ENCODE results near the gene LBP. TPM values are rescaled to one million over a fixed set of nuclear protein-coding genes. Genes with fewer than 3 reads are reported as not detected.
A peak's percentile ranks its signal among the peaks of the same experiment; 100 is the strongest.

LBP gene, protein sequence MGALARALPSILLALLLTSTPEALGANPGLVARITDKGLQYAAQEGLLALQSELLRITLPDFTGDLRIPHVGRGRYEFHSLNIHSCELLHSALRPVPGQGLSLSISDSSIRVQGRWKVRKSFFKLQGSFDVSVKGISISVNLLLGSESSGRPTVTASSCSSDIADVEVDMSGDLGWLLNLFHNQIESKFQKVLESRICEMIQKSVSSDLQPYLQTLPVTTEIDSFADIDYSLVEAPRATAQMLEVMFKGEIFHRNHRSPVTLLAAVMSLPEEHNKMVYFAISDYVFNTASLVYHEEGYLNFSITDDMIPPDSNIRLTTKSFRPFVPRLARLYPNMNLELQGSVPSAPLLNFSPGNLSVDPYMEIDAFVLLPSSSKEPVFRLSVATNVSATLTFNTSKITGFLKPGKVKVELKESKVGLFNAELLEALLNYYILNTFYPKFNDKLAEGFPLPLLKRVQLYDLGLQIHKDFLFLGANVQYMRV
- 0.12 TPM in 1 of 2 replicates, not detected in the other for total RNA-seq

GRCh38 chr20:38346247-38346651 lies at the start of gene LBP:
Gene LBP (plus strand): TSS chr20:38346482. CDS start chr20:38346517, 35 bp downstream.

DNA sequence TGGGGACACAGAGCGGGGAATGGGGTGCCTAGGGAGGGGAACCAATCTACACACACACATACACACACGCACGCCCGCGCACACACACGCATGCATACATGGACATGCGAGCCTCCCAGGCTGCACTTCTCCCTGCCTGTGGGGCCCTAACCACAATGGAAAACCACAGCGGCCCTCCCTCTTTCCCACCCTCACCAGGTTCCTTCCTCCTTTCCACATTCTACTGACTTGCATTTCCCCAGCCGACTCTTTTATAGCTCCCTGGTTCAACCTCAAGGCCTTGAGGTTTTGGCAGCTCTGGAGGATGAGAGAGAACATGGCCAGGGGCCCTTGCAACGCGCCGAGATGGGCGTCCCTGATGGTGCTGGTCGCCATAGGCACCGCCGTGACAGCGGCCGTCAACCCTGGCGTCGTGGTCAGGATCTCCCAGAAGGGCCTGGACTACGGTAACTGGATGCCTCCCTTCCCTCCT lies 42.3 kb upstream of the LBP start, which contains the start of gene BPI:
Gene BPI, plus strand, starts transcription at position 249 of the 472 bp plus-strand sequence. Its CDS starts 68 bp downstream, at position 317.

Small RNA genes lying within 50 kb of the gene (small RNA-seq; reads per million reads assigned to genes)
- gene RF00056 (not detected), gene SNORA71B (855 reads per million, percentile 99 among the genes with 10 or more reads in this experiment)

Other genes starting within 250 kb of the LBP start
- 24.3 and 26.8 TPM in 2 replicates for gene TGM2, start 181.2 kb upstream of the LBP start, total RNA-seq
- 0.24 and 0.32 TPM in 2 replicates for gene KIAA1755, start 85.7 kb upstream of the LBP start, total RNA-seq
- gene BPI, start 42.3 kb upstream of the LBP start, total RNA-seq, result not detected in 2 replicates
- gene SNHG17, start 88.8 kb downstream of the LBP start, total RNA-seq, result 9.1 and 13.4 TPM in 2 replicates
- gene RALGAPB, start 126.4 kb downstream of the LBP start, total RNA-seq, result 38.1 and 46.6 TPM in 2 replicates
- gene ADIG, start 234.7 kb downstream of the LBP start, total RNA-seq, result not detected in 2 replicates